ENCODE measurements around the gene ASPG.

DNA sequence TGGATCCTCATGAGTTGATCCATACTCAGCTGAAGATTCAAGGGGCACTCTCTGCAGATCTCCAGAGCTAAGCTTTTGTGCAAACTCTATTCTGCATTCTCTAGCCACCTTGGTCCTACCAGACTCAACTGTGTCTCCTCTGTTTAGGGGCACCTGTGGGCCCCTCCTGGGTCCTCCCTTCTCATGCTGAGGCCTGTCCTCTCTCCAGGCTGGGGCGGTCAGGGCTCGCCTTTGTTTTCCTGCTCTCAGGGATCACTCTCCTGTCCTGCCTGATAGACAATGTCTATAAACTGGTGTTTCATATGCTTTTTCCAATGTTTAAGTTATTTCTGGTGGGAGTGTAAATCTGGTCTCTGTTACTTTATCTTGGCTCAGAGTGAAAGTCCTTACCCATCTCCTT lies 41.3 kb downstream of the ASPG start:
- TF ChIP-seq, protein P1, sequence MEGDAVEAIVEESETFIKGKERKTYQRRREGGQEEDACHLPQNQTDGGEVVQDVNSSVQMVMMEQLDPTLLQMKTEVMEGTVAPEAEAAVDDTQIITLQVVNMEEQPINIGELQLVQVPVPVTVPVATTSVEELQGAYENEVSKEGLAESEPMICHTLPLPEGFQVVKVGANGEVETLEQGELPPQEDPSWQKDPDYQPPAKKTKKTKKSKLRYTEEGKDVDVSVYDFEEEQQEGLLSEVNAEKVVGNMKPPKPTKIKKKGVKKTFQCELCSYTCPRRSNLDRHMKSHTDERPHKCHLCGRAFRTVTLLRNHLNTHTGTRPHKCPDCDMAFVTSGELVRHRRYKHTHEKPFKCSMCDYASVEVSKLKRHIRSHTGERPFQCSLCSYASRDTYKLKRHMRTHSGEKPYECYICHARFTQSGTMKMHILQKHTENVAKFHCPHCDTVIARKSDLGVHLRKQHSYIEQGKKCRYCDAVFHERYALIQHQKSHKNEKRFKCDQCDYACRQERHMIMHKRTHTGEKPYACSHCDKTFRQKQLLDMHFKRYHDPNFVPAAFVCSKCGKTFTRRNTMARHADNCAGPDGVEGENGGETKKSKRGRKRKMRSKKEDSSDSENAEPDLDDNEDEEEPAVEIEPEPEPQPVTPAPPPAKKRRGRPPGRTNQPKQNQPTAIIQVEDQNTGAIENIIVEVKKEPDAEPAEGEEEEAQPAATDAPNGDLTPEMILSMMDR (conservative IDR thresholded peaks at IDR 0.05 in 1 of 2, IDR thresholded peaks at IDR 0.05 in 1 of 2; ENCODE audit: low read depth in 1 of 2, low read length in 2 of 2) = no peak
- TF ChIP-seq EZH2 (IDR thresholded peaks at IDR 0.05; ENCODE audit: low read length, missing control alignments) = no peak
